Loucy (cell line): Measurements from ENCODE around the gene STRADB.

Experiments
- CTCF ChIP-seq: fragments of 200-600 bp; sonication (generic); conservative IDR thresholded peaks from 2 replicates; pipeline ENCODE4 v1.5.1; 2014; ENCODE audit warnings: mild to moderate bottlenecking, antibody characterized with exemption, low read length
- EZH2phosphoT487 ChIP-seq: fragments of 200-600 bp; IDR thresholded peaks from 2 replicates; pipeline ENCODE4 v1.6.1; 2018; ENCODE audit warnings: antibody characterized with exemption, mild to moderate bottlenecking, moderate library complexity, borderline replicate concordance

GRCh38 chr2:201465524-201465971 lies 14.0 kb downstream of the STRADB start:
- TF ChIP-seq CTCF (no peak), EZH2phosphoT487 (no peak)
